ENCODE results near the gene FARS2. TPM values are rescaled to one million over a fixed set of nuclear protein-coding genes. Genes with fewer than 3 reads are reported as not detected.

Gene FARS2
- total and polyA plus RNA-seq, 2 donors (not counting 1 experiment from before 2014, with no cell fraction given) = 33.0 to 35.5 TPM

DNA sequence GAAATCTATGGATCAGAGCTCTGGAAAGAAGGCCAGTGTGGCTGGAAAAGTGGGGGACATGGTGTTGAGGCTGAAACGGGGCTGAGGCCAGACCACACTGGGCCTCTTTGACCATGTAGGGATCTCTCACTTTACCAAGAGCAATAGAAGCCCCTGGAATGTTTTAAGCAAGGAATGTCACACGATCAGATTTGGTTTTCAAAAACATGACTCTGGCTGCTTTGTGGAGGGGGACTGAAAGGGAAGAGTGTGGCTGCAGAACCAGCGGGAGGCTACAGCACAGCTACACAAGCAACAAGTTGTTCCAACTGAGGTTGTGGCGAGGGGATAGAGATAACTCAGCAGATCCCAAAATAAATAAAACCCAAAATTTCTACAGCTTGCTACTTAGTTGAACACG lies 399.5 kb downstream of the FARS2 start:
- no peak for DNase-seq
- Mint-ChIP-seq H3K4me1 (peaks cover 35% of the 10 kb centered on the region), H3K27me3 (no peaks in the 10 kb centered on the region), H3K9me3 (ENCODE audit: insufficient read depth) (no peaks in the 10 kb centered on the region), H3K4me3 (no peak overlapping the region), H3K27ac (no peak overlapping the region)
- peaks cover 17 to 20% of the 10 kb centered on the region in 2 donors for H3K4me1 ChIP-seq (ENCODE audit: control insufficient read depth in 2 of 2, insufficient read depth in 2 of 2, low read length in 2 of 2)
- intact Hi-C loops (cut with micrococcal nuclease) = loop anchor here (5.0 kb wide), 1 partner anchor 37 kb away; no protein-coding TSS in a partner anchor
- H3K27ac ChIP-seq (ENCODE audit: low read length in 2 of 2) = no peak overlapping the region
- no peaks in the 10 kb centered on the region for H3K79me2 ChIP-seq (ENCODE audit: control insufficient read depth, insufficient read depth, low read length)
- no peak overlapping the region for H3K4me2 ChIP-seq (replicated peaks; ENCODE audit: low read depth, low read length, poor library complexity, severe bottlenecking)
- H3K4me3 ChIP-seq (ENCODE audit: control extremely low read depth in 1 of 5, extremely low read depth in 1 of 5, insufficient read depth in 1 of 5, low read depth in 2 of 5, low read length in 4 of 5) = no peak overlapping the region
- no peaks in the 10 kb centered on the region for H3K9me3 ChIP-seq (ENCODE audit: control extremely low read depth in 1 of 3, control insufficient read depth in 2 of 3, insufficient read depth in 1 of 3, low read length in 2 of 3)
- H2AFZ ChIP-seq (ENCODE audit: insufficient read depth, low read depth, low read length, poor library complexity, severe bottlenecking) = no peak overlapping the region
- peaks cover 0 to 5% of the 10 kb centered on the region in 2 experiments for H3K36me3 ChIP-seq (replicated peaks in 1 of 2; ENCODE audit: control extremely low read depth in 1 of 2, control insufficient read depth in 1 of 2, extremely low read depth in 1 of 2, insufficient read depth in 2 of 2, low read length in 1 of 2)
- ChIA-PET POLR2A (no interaction called here), CTCF (no interaction called here)
- TF ChIP-seq, protein P1, sequence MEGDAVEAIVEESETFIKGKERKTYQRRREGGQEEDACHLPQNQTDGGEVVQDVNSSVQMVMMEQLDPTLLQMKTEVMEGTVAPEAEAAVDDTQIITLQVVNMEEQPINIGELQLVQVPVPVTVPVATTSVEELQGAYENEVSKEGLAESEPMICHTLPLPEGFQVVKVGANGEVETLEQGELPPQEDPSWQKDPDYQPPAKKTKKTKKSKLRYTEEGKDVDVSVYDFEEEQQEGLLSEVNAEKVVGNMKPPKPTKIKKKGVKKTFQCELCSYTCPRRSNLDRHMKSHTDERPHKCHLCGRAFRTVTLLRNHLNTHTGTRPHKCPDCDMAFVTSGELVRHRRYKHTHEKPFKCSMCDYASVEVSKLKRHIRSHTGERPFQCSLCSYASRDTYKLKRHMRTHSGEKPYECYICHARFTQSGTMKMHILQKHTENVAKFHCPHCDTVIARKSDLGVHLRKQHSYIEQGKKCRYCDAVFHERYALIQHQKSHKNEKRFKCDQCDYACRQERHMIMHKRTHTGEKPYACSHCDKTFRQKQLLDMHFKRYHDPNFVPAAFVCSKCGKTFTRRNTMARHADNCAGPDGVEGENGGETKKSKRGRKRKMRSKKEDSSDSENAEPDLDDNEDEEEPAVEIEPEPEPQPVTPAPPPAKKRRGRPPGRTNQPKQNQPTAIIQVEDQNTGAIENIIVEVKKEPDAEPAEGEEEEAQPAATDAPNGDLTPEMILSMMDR (IDR thresholded peaks at IDR 0.05) = no peak
- no peak for TF ChIP-seq EZH2 (IDR thresholded peaks at IDR 0.05; ENCODE audit: borderline replicate concordance, insufficient read depth, low read depth, low read length, poor library complexity, severe bottlenecking)
- H4K20me1 ChIP-seq (ENCODE audit: control insufficient read depth, insufficient read depth, low read length, poor library complexity, severe bottlenecking) = no peaks in the 10 kb centered on the region
- no peak overlapping the region for H3K9ac ChIP-seq (ENCODE audit: low read length)
- 50% methylated on average over 2 of the region's 5 CpGs for WGBS (ENCODE audit: insufficient coverage)
- H3K27me3 ChIP-seq (replicated peaks in 1 of 4; ENCODE audit: control extremely low read depth in 1 of 4, control insufficient read depth in 3 of 4, insufficient read depth in 4 of 4, low read length in 3 of 4) = no peaks in the 10 kb centered on the region
- no peak for ATAC-seq (ENCODE audit: low read depth)

DNA sequence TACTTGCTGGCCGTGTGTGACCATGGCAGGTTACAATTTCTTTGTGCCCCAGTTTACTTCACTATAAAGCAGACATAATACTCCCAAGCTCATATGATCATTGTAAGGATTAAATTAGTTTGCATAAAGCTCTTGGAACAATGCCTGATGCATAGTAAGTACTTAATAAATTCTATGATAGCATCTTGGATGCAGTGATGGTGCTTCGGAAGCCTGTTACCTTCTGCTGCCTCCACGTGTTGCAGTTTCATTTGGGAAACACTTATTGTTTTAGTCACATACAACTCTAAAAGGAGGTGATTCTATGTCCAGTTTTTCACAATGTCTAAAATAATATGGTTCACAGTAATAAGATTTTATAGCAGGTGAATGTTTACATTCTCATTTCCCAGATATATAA lies 401.5 kb downstream of the FARS2 start:
- ChIA-PET CTCF (no interaction called here), POLR2A (no interaction called here)
- H3K4me3 ChIP-seq (ENCODE audit: control extremely low read depth in 1 of 5, extremely low read depth in 1 of 5, insufficient read depth in 1 of 5, low read depth in 2 of 5, low read length in 4 of 5) = no peak overlapping the region
- Mint-ChIP-seq H3K4me1 (peaks cover 49% of the 10 kb centered on the region), H3K27ac (no peak overlapping the region), H3K4me3 (no peak overlapping the region), H3K9me3 (ENCODE audit: insufficient read depth) (no peaks in the 10 kb centered on the region), H3K27me3 (no peaks in the 10 kb centered on the region)
- intact Hi-C loops (cut with micrococcal nuclease) = loop anchor here (5.0 kb wide), 1 partner anchor 35 kb away; no protein-coding TSS in a partner anchor
- no peaks in the 10 kb centered on the region for H3K27me3 ChIP-seq (replicated peaks in 1 of 4; ENCODE audit: control extremely low read depth in 1 of 4, control insufficient read depth in 3 of 4, insufficient read depth in 4 of 4, low read length in 3 of 4)
- H3K9me3 ChIP-seq (ENCODE audit: control extremely low read depth in 1 of 3, control insufficient read depth in 2 of 3, insufficient read depth in 1 of 3, low read length in 2 of 3) = no peaks in the 10 kb centered on the region
- ATAC-seq (ENCODE audit: low read depth) = no peak
- no peaks in the 10 kb centered on the region for H3K36me3 ChIP-seq (replicated peaks in 1 of 2; ENCODE audit: control extremely low read depth in 1 of 2, control insufficient read depth in 1 of 2, extremely low read depth in 1 of 2, insufficient read depth in 2 of 2, low read length in 1 of 2)
- DNase-seq = no peak
- H3K9ac ChIP-seq (ENCODE audit: low read length) = no peak overlapping the region
- H4K20me1 ChIP-seq (ENCODE audit: control insufficient read depth, insufficient read depth, low read length, poor library complexity, severe bottlenecking) = no peaks in the 10 kb centered on the region
- TF ChIP-seq EZH2 (IDR thresholded peaks at IDR 0.05; ENCODE audit: borderline replicate concordance, insufficient read depth, low read depth, low read length, poor library complexity, severe bottlenecking) = no peak
- TF ChIP-seq, protein P1 (IDR thresholded peaks at IDR 0.05) = no peak
- H3K4me1 ChIP-seq (ENCODE audit: control insufficient read depth in 2 of 2, insufficient read depth in 2 of 2, low read length in 2 of 2) = peaks cover 24 to 32% of the 10 kb centered on the region in 2 donors
- no CpG with 5 or more reads among the region's 3 CpGs for WGBS (ENCODE audit: insufficient coverage)
- H2AFZ ChIP-seq (ENCODE audit: insufficient read depth, low read depth, low read length, poor library complexity, severe bottlenecking) = no peak overlapping the region
- no peak overlapping the region for H3K4me2 ChIP-seq (replicated peaks; ENCODE audit: low read depth, low read length, poor library complexity, severe bottlenecking)
- no peaks in the 10 kb centered on the region for H3K79me2 ChIP-seq (ENCODE audit: control insufficient read depth, insufficient read depth, low read length)
- no peak overlapping the region for H3K27ac ChIP-seq (ENCODE audit: low read length in 2 of 2)
